Smooth muscle cell (in vitro differentiated cells): ENCODE results near the gene SLC1A4. TPM values are rescaled to one million over a fixed set of nuclear protein-coding genes. Genes with fewer than 3 reads are reported as not detected.

Source experiments
- DNase-seq: peaks from one replicate; lab custom pipeline; 2025; ENCODE audit not compliant: unreplicated experiment; lab: John Stamatoyannopoulos, UW
- H2AFZ ChIP-seq: fragments of 200-600 bp; sonication (generic); 2 replicates; pipeline ENCODE4 v1.6.0; 2016; ENCODE audit warnings: antibody characterized with exemption, low read depth, mild to moderate bottlenecking
- H3F3A ChIP-seq: fragments of 200-600 bp; sonication (generic); 2 replicates; pipeline ENCODE4 v1.6.0; 2017; ENCODE audit warnings: antibody characterized with exemption, low read depth
- H3K27ac ChIP-seq: fragments of 200-600 bp; sonication (generic); 2 replicates; pipeline ENCODE4 v1.5.1; 2016; ENCODE audit warnings: low read depth, mild to moderate bottlenecking
- H3K27me3 ChIP-seq: fragments of 200-600 bp; sonication (generic); 2 replicates; pipeline ENCODE4 v1.6.1; 2016; ENCODE audit warnings: low read depth, mild to moderate bottlenecking
- H3K36me3 ChIP-seq: fragments of 200-600 bp; sonication (generic); 2 replicates; pipeline ENCODE4 v1.5.1; 2016; ENCODE audit warnings: low read depth
- H3K4me1 ChIP-seq: fragments of 200-600 bp; sonication (generic); 2 replicates; pipeline ENCODE4 v1.5.1; 2016; ENCODE audit warnings: low read depth
- H3K4me2 ChIP-seq: fragments of 200-600 bp; sonication (generic); 2 replicates; pipeline ENCODE4 v1.6.0; 2016; ENCODE audit warnings: mild to moderate bottlenecking
- H3K4me3 ChIP-seq: fragments of 200-600 bp; sonication (generic); 2 replicates; pipeline ENCODE4 v1.5.1; 2016; ENCODE audit warnings: mild to moderate bottlenecking
- H3K79me2 ChIP-seq: fragments of 200-600 bp; sonication (generic); 2 replicates; pipeline ENCODE4 v1.6.0; 2016; ENCODE audit warnings: low read depth, mild to moderate bottlenecking
- H3K9ac ChIP-seq: fragments of 200-600 bp; sonication (generic); 2 replicates; pipeline ENCODE4 v1.6.0; 2016; ENCODE audit warnings: low read depth
- H3K9me3 ChIP-seq: fragments of 200-600 bp; sonication (generic); replicated peaks from 2 replicates; pipeline ENCODE4 v1.5.1; 2016; ENCODE audit warnings: low read depth
- H4K20me1 ChIP-seq: fragments of 200-600 bp; sonication (generic); 2 replicates; pipeline ENCODE4 v1.6.0; 2016; ENCODE audit warnings: low read depth
- WGBS: methylation state at CpG from one replicate; pipeline ENCODE4 v1.1.7; 2016; ENCODE audit warnings: low lambda C conversion rate; 5-methylcytosine and 5-hydroxymethylcytosine counted together
- polyA plus RNA-seq: library from polyadenylated mRNA; unstranded; fragments of >200 nt; fragmentation: Nextera tagmentation; extraction: Ambion mirVana; gene quantifications from 2 replicates; pipeline ENCODE4 v1.2.1, GENCODE V29; 2016
- total RNA-seq: library from RNA; depleted of rRNA; stranded (reverse); fragments of >200 nt; gene quantifications from 2 replicates; pipeline ENCODE4 v1.2.3, GENCODE V29; 2014
- TF ChIP-seq, protein P1 (sequence below): fragments of 200-600 bp; sonication (generic); IDR thresholded peaks from 2 replicates; pipeline ENCODE4 v1.5.1; 2017; ENCODE audit warnings: borderline replicate concordance, mild to moderate bottlenecking, antibody characterized with exemption; ENCODE audit not compliant: insufficient read depth, poor library complexity, severe bottlenecking

Gene SLC1A4
- total and polyA plus RNA-seq, 2 experiments from 2014 or later = 14.2 to 16.9 TPM

DNA sequence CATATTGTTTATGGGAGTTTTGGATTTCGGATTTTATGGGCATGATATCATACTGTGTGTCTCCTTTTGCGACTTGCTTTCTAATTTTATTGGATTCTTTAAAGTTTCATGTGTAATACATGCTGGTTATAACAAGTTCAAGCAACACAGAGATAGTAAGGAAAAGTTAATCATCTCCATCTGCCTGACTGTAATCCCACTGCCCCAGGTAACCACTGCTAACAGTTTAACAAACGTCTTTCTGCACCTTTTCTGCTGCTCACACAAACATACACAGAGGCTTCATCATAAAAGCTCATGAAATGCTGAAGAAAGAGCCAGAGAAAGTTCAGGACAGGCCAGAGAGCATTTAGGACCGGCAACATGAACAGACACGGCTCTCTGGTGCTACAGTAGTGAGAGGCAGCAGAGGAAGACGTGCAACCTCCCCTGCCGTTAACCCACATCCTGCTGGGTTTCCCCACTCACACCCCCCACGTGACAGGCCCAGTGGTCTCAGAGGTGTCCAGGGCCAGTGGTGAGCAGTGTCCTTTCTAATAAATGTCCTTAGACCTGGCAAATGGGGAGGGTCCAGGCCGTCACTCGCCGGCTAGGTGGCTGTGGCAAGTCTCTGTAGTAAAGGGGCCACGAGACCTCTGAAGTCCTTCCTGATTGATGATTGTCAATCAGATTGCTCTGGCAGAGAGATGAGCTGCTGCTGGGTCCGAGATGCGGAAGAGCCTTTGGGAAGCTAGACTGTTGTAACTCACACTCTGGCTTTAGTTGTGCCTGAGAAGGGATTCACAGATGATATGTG, 43.0 kb upstream of the SLC1A4 start:
- H2AFZ ChIP-seq = peak overlapping the region; percentile 57
- no peak overlapping the region for H3K27ac ChIP-seq
- no peak overlapping the region for H3K4me3 ChIP-seq
- TF ChIP-seq, protein P1, sequence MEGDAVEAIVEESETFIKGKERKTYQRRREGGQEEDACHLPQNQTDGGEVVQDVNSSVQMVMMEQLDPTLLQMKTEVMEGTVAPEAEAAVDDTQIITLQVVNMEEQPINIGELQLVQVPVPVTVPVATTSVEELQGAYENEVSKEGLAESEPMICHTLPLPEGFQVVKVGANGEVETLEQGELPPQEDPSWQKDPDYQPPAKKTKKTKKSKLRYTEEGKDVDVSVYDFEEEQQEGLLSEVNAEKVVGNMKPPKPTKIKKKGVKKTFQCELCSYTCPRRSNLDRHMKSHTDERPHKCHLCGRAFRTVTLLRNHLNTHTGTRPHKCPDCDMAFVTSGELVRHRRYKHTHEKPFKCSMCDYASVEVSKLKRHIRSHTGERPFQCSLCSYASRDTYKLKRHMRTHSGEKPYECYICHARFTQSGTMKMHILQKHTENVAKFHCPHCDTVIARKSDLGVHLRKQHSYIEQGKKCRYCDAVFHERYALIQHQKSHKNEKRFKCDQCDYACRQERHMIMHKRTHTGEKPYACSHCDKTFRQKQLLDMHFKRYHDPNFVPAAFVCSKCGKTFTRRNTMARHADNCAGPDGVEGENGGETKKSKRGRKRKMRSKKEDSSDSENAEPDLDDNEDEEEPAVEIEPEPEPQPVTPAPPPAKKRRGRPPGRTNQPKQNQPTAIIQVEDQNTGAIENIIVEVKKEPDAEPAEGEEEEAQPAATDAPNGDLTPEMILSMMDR = no peak
- H3F3A ChIP-seq = no peaks in the 10 kb centered on the region
- H3K79me2 ChIP-seq = no peaks in the 10 kb centered on the region
- WGBS = 60% methylated on average over 14 of the region's 14 CpGs
- peaks cover 16% of the 10 kb centered on the region for H3K4me1 ChIP-seq
- H3K36me3 ChIP-seq = no peaks in the 10 kb centered on the region
- no peak overlapping the region for H3K9ac ChIP-seq
- no peaks in the 10 kb centered on the region for H3K27me3 ChIP-seq
- H3K9me3 ChIP-seq = no peaks in the 10 kb centered on the region
- no peak for DNase-seq
- no peaks in the 10 kb centered on the region for H4K20me1 ChIP-seq
- H3K4me2 ChIP-seq = peak overlapping the region; percentile 3

DNA sequence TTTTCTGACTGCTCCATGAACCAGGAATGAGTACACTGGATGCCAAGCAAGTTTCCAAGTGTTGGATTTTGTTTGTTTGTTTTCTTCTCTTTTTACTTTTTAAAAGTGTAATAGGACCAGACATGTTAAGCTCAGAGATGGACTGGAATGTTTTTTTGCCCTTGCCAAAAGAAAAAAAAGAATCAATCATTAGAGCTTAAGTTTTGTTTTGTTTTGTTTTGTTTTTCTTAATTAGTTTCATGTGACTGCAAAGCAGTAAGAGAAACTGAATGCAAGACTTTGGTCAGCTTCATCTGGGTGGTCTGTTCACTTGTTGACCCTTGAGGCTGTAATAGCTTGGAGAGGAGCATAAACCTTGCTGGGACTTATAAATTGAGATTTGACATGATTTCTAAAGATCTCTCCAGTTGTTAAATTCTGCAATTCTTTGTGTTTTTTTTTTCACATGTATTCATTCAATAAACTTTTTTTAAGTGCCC, 42.4 kb upstream of the SLC1A4 start:
- no peaks in the 10 kb centered on the region for H3F3A ChIP-seq
- no peaks in the 10 kb centered on the region for H4K20me1 ChIP-seq
- no peaks in the 10 kb centered on the region for H3K36me3 ChIP-seq
- TF ChIP-seq, protein P1 = no peak
- no peak overlapping the region for H3K27ac ChIP-seq
- no peaks in the 10 kb centered on the region for H3K79me2 ChIP-seq
- no peak for DNase-seq
- H3K9me3 ChIP-seq = no peaks in the 10 kb centered on the region
- H3K9ac ChIP-seq = no peak overlapping the region
- no peaks in the 10 kb centered on the region for H3K27me3 ChIP-seq
- peaks cover 16% of the 10 kb centered on the region for H3K4me1 ChIP-seq
- H3K4me3 ChIP-seq = no peak overlapping the region
- H2AFZ ChIP-seq = no peak overlapping the region
- no peak overlapping the region for H3K4me2 ChIP-seq

DNA sequence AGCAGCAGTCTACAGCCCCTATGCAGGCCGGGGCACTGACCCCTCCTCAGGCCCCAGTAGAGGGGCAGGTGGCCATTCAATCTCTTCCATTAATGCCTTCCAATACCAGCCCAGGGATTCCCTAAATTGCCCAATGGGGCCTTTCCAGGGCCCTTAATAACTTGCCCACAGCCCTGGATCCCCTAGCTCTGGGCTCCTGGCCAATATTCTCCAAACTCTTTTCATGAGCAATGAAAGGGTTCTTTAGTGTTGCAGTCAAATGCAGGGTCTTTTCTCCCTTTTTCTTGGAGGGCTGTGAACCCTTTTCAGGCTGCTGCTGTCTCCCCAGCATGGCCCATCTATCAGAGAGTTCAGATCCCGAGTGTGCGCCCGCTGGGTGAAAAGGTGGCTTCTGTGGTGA, 41.3 kb upstream of the SLC1A4 start:
- Histone ChIP-seq H3K4me3 (no peak overlapping the region), H3K4me2 (no peak overlapping the region), H3K27ac (no peak overlapping the region), H3K27me3 (no peaks in the 10 kb centered on the region), H3K79me2 (no peaks in the 10 kb centered on the region), H3F3A (peaks cover 8% of the 10 kb centered on the region), H3K4me1 (peaks cover 12% of the 10 kb centered on the region), H3K9ac (no peak overlapping the region), H3K9me3 (no peaks in the 10 kb centered on the region), H2AFZ (no peak overlapping the region), H4K20me1 (no peaks in the 10 kb centered on the region), H3K36me3 (no peaks in the 10 kb centered on the region)
- no peak for DNase-seq
- TF ChIP-seq, protein P1 = no peak
- 93% methylated on average over 4 of the region's 4 CpGs for WGBS
